ENCODE results near the gene VNN1.

VNN1 gene

GRCh38 chr6:132713352-132714134 is at the start of gene VNN1:
Gene VNN1, minus strand, starts transcription at chr6:132714055. Its CDS starts 20 bp downstream, at chr6:132714035.
- Mint-ChIP-seq H3K4me3 (no peak within 1 kb of the TSS), H3K27me3 (peaks cover 26% of the 10 kb centered on the region), H3K27ac (no peak within 1 kb of the TSS), H3K4me1 (no peaks in the 10 kb centered on the region), H3K9me3 (no peaks in the 10 kb centered on the region)
- no peak for DNase-seq
- ATAC-seq: no peak

- peaks cover 53% of the 10 kb centered on the region for H3K4me1 Mint-ChIP-seq
- H3K27ac Mint-ChIP-seq: peak overlapping the region; percentile 78 to 89
- peak overlapping the region; percentile 81 to 85 for H3K4me3 Mint-ChIP-seq
- H3K27me3 Mint-ChIP-seq: no peaks in the 10 kb centered on the region
- ATAC-seq: peak; percentile 93
- no peaks in the 10 kb centered on the region for H3K9me3 Mint-ChIP-seq
- DNase-seq: peak; percentile 52 to 66
Observed at GRCh38 chr6:132763269-132763668, 49.4 kb upstream of the VNN1 start.

- DNase-seq: no peak
- H3K27ac Mint-ChIP-seq: peak overlapping the region in 1 of 2 donors; percentile 62
- no peaks in the 10 kb centered on the region for H3K9me3 Mint-ChIP-seq
- H3K27me3 Mint-ChIP-seq: no peaks in the 10 kb centered on the region
- peak; percentile 30 for ATAC-seq
- peaks cover 46% of the 10 kb centered on the region for H3K4me1 Mint-ChIP-seq
- H3K4me3 Mint-ChIP-seq: peak overlapping the region in 1 of 2 donors; percentile 51
Observed at GRCh38 chr6:132760256-132760655, 46.4 kb upstream of the VNN1 start.

- Mint-ChIP-seq H3K4me1 (peaks cover 30% of the 10 kb centered on the region), H3K9me3 (no peaks in the 10 kb centered on the region), H3K4me3 (no peak overlapping the region), H3K27me3 (no peaks in the 10 kb centered on the region), H3K27ac (no peak overlapping the region)
- ATAC-seq (no peak), DNase-seq (no peak)
Observed at GRCh38 chr6:132758689-132759088, 44.8 kb upstream of the VNN1 start.

- H3K27me3 Mint-ChIP-seq: no peaks in the 10 kb centered on the region
- no peak overlapping the region for H3K4me3 Mint-ChIP-seq
- H3K4me1 Mint-ChIP-seq: peaks cover 28% of the 10 kb centered on the region
- no peak overlapping the region for H3K27ac Mint-ChIP-seq
- H3K9me3 Mint-ChIP-seq: no peaks in the 10 kb centered on the region
- DNase-seq: no peak
- no peak for ATAC-seq
Observed at GRCh38 chr6:132752255-132752654, 38.4 kb upstream of the VNN1 start.

- Mint-ChIP-seq H3K4me3 (no peak overlapping the region), H3K27me3 (no peaks in the 10 kb centered on the region), H3K4me1 (peaks cover 28% of the 10 kb centered on the region), H3K27ac (peak overlapping the region in 1 of 2 donors; percentile 9), H3K9me3 (no peaks in the 10 kb centered on the region)
- ATAC-seq (peak; percentile 36), DNase-seq (no peak)
Observed at GRCh38 chr6:132751828-132752227, 38.0 kb upstream of the VNN1 start.

- no peaks in the 10 kb centered on the region for H3K27me3 Mint-ChIP-seq
- H3K4me3 Mint-ChIP-seq: peak overlapping the region; percentile 42 to 49
- peaks cover 28% of the 10 kb centered on the region for H3K4me1 Mint-ChIP-seq
- ATAC-seq (peak; percentile 75), DNase-seq (peak in 1 of 2 donors; percentile 21)
- no peaks in the 10 kb centered on the region for H3K9me3 Mint-ChIP-seq
- peak overlapping the region in 1 of 2 donors; percentile 72 for H3K27ac Mint-ChIP-seq
Observed at GRCh38 chr6:132751306-132751705, 37.5 kb upstream of the VNN1 start.

GRCh38 chr6:132750455-132751248 is 36.8 kb upstream of the VNN1 start:
- Mint-ChIP-seq H3K4me1 (peaks cover 28% of the 10 kb centered on the region), H3K27me3 (no peaks in the 10 kb centered on the region), H3K27ac (peak overlapping the region; percentile 34 to 76), H3K9me3 (no peaks in the 10 kb centered on the region), H3K4me3 (peak overlapping the region; percentile 42 to 55)
- DNase-seq (no peak), ATAC-seq (peak; percentile 49)

GRCh38 chr6:132749111-132749510 is 35.3 kb upstream of the VNN1 start:
- H3K4me3 Mint-ChIP-seq: no peak overlapping the region
- H3K4me1 Mint-ChIP-seq: peaks cover 28% of the 10 kb centered on the region
- H3K27me3 Mint-ChIP-seq: no peaks in the 10 kb centered on the region
- ATAC-seq (peak; percentile 72), DNase-seq (peak; percentile 15 to 44)
- peak overlapping the region; percentile 68 to 97 for H3K27ac Mint-ChIP-seq
- H3K9me3 Mint-ChIP-seq: peaks cover 0 to 6% of the 10 kb centered on the region in 2 donors

- Mint-ChIP-seq H3K27me3 (no peaks in the 10 kb centered on the region), H3K27ac (peak overlapping the region; percentile 66 to 68), H3K4me1 (peaks cover 28% of the 10 kb centered on the region), H3K9me3 (peaks cover 0 to 6% of the 10 kb centered on the region in 2 donors), H3K4me3 (no peak overlapping the region)
- ATAC-seq: no peak
- DNase-seq: no peak
Observed at GRCh38 chr6:132748446-132748845, 34.6 kb upstream of the VNN1 start.

- peak; percentile 76 for ATAC-seq
- Mint-ChIP-seq H3K4me3 (no peak overlapping the region), H3K9me3 (peaks cover 6 to 14% of the 10 kb centered on the region in 2 donors), H3K27me3 (no peaks in the 10 kb centered on the region), H3K4me1 (peaks cover 20% of the 10 kb centered on the region), H3K27ac (no peak overlapping the region)
- DNase-seq: no peak
Observed at GRCh38 chr6:132746048-132746447, 32.2 kb upstream of the VNN1 start.

- Mint-ChIP-seq H3K27ac (no peak overlapping the region), H3K4me3 (no peak overlapping the region), H3K4me1 (peaks cover under 1% of the 10 kb centered on the region), H3K27me3 (no peaks in the 10 kb centered on the region), H3K9me3 (peaks cover 23 to 37% of the 10 kb centered on the region in 2 donors)
- DNase-seq (no peak), ATAC-seq (no peak)
Observed at GRCh38 chr6:132742495-132742894, 28.6 kb upstream of the VNN1 start.

GRCh38 chr6:132741281-132741680 is 27.4 kb upstream of the VNN1 start:
- no peak for ATAC-seq
- H3K4me1 Mint-ChIP-seq: peaks cover 12% of the 10 kb centered on the region
- no peak overlapping the region for H3K4me3 Mint-ChIP-seq
- H3K27ac Mint-ChIP-seq: no peak overlapping the region
- no peak for DNase-seq
- H3K27me3 Mint-ChIP-seq: no peaks in the 10 kb centered on the region
- H3K9me3 Mint-ChIP-seq: peaks cover 28 to 37% of the 10 kb centered on the region in 2 donors

GRCh38 chr6:132736239-132736638 is 22.4 kb upstream of the VNN1 start:
- Mint-ChIP-seq H3K27ac (peak overlapping the region; percentile 42 to 74), H3K27me3 (no peaks in the 10 kb centered on the region), H3K4me1 (peaks cover 18% of the 10 kb centered on the region), H3K9me3 (peaks cover 23 to 25% of the 10 kb centered on the region in 2 donors), H3K4me3 (peak overlapping the region; percentile 26 to 35)
- peak; percentile 81 for ATAC-seq
- DNase-seq: no peak

GRCh38 chr6:132734694-132735236 is 20.9 kb upstream of the VNN1 start:
- ATAC-seq (no peak), DNase-seq (no peak)
- Mint-ChIP-seq H3K4me1 (peaks cover 18% of the 10 kb centered on the region), H3K27me3 (no peaks in the 10 kb centered on the region), H3K4me3 (no peak overlapping the region), H3K27ac (no peak overlapping the region), H3K9me3 (peaks cover 20% of the 10 kb centered on the region in 2 donors)
